ENCODE measurements around the gene CA10.

The CA10 gene

GRCh38 chr17:51709694-51710633 lies 448.6 kb downstream of the CA10 start:
- no peak for DNase-seq

GRCh38 chr17:51707216-51707615 lies 451.3 kb downstream of the CA10 start:
- no peak for DNase-seq

GRCh38 chr17:51706093-51706492 lies 452.4 kb downstream of the CA10 start:
- no peak for DNase-seq

- no peak for DNase-seq
Observed at GRCh38 chr17:51703361-51704341, 454.9 kb downstream of the CA10 start.

- no peak for DNase-seq
Observed at GRCh38 chr17:51702963-51703360, 455.6 kb downstream of the CA10 start.

GRCh38 chr17:51701501-51701900 lies 457.0 kb downstream of the CA10 start:
- no peak for DNase-seq

GRCh38 chr17:51700011-51700760 lies 458.3 kb downstream of the CA10 start:
- no peak for DNase-seq

- DNase-seq = no peak
Observed at GRCh38 chr17:51699303-51699702, 459.2 kb downstream of the CA10 start.

GRCh38 chr17:51692917-51693316 lies 465.6 kb downstream of the CA10 start:
- no peak for DNase-seq

GRCh38 chr17:51687887-51688286 lies 470.6 kb downstream of the CA10 start:
- no peak for DNase-seq

- DNase-seq = no peak
Observed at GRCh38 chr17:51685287-51685909, 473.1 kb downstream of the CA10 start.

GRCh38 chr17:51684214-51684613 lies 474.3 kb downstream of the CA10 start:
- no peak for DNase-seq

GRCh38 chr17:51683291-51683690 lies 475.2 kb downstream of the CA10 start:
- no peak for DNase-seq

GRCh38 chr17:51682115-51682514 lies 476.4 kb downstream of the CA10 start:
- DNase-seq = no peak

- no peak for DNase-seq
Observed at GRCh38 chr17:51677875-51678274, 480.6 kb downstream of the CA10 start.

GRCh38 chr17:51676691-51677487 lies 481.6 kb downstream of the CA10 start:
- DNase-seq = no peak

GRCh38 chr17:51674579-51675255 lies 483.8 kb downstream of the CA10 start:
- no peak for DNase-seq

- no peak for DNase-seq
Observed at GRCh38 chr17:51673070-51673469, 485.4 kb downstream of the CA10 start.

GRCh38 chr17:51672065-51672464 lies 486.4 kb downstream of the CA10 start:
- DNase-seq = no peak

GRCh38 chr17:51670899-51671298 lies 487.6 kb downstream of the CA10 start:
- no peak for DNase-seq

- DNase-seq = no peak
Observed at GRCh38 chr17:51668963-51669246, 489.6 kb downstream of the CA10 start.

Measured in CD4-positive, alpha-beta T cell treated with Interleukin-4 for 4 hours (primary cell).